Right atrium auricular region (tissue), 2 donors: Measurements from ENCODE around the gene NDRG3. TPM values are rescaled to one million over a fixed set of nuclear protein-coding genes. Genes with fewer than 3 reads are reported as not detected.

ENCODE experiments used
- DNase-seq: peaks from one replicate; pipeline ENCODE4 v3.0.0-alpha.2; 2019; ENCODE audit warnings: low spot score
- H3K27ac ChIP-seq, 2 donors: fragments of 200-600 bp; sonication (generic); 1 replicate in 1 of 2; 2 replicates in 1 of 2; pipeline ENCODE4 v1.5.1; 2016 to 2019
- H3K27me3 ChIP-seq, 2 donors: fragments of 200-600 bp; sonication (generic); one replicate each; pipeline versions ENCODE4 v1.5.1 to v1.6.0; 2017 to 2019
- H3K36me3 ChIP-seq: fragments of 200-600 bp; sonication (generic); one replicate; pipeline ENCODE4 v1.5.1; 2016
- H3K4me1 ChIP-seq, 2 donors: fragments of 200-600 bp; sonication (generic); one replicate each; pipeline versions ENCODE4 v1.5.1 to v1.6.0; 2017 to 2019
- H3K4me3 ChIP-seq, 2 donors: fragments of 200-600 bp; sonication (generic); 1 replicate in 1 of 2; 2 replicates in 1 of 2; pipeline ENCODE4 v1.5.1; 2017 to 2019; ENCODE audit warnings: mild to moderate bottlenecking in 1 of 2, moderate library complexity in 1 of 2
- H3K9me3 ChIP-seq, 2 donors: fragments of 200-600 bp; sonication (generic); one replicate each; pipeline ENCODE4 v1.5.1; 2019
- CTCF ChIP-seq, 2 donors: fragments of 200-600 bp; sonication (generic); IDR thresholded peaks; one replicate each; pipeline ENCODE4 v1.5.1; 2019; ENCODE audit warnings: antibody characterized with exemption in 2 of 2
- total RNA-seq, 2 donors: library from RNA; depleted of rRNA; stranded (reverse); fragments of >200 nt; gene quantifications; one replicate each; pipeline ENCODE4 v1.1.0, GENCODE V29; 2016

Gene NDRG3
- total RNA-seq, 2 donors from 2014 or later: 19.7 to 33.9 TPM

GRCh38 chr20:36624944-36625324 lies 121.0 kb downstream of the NDRG3 start:
- Histone ChIP-seq H3K9me3 (no peaks in the 10 kb centered on the region), H3K4me1 (peaks cover 0 to 14% of the 10 kb centered on the region in 2 donors), H3K36me3 (no peaks in the 10 kb centered on the region), H3K4me3 (no peak overlapping the region), H3K27me3 (no peaks in the 10 kb centered on the region), H3K27ac (peak overlapping the region; percentile 46 to 53)
- no peak for DNase-seq
- TF ChIP-seq CTCF (IDR thresholded peaks at IDR 0.05): no peak

- peak overlapping the region; percentile 46 to 53 for H3K27ac ChIP-seq
- DNase-seq: no peak
- H3K9me3 ChIP-seq: no peaks in the 10 kb centered on the region
- no peaks in the 10 kb centered on the region for H3K27me3 ChIP-seq
- H3K4me3 ChIP-seq: no peak overlapping the region
- TF ChIP-seq CTCF (IDR thresholded peaks at IDR 0.05): no peak
- no peaks in the 10 kb centered on the region for H3K36me3 ChIP-seq
- H3K4me1 ChIP-seq: peaks cover 0 to 14% of the 10 kb centered on the region in 2 donors
These were observed 121.6 kb downstream of the NDRG3 start for GRCh38 chr20:36624068-36624943.

GRCh38 chr20:36623444-36623843 lies 122.4 kb downstream of the NDRG3 start:
- DNase-seq: no peak
- peaks cover 0 to 14% of the 10 kb centered on the region in 2 donors for H3K4me1 ChIP-seq

GRCh38 chr20:36620917-36621316 lies 125.0 kb downstream of the NDRG3 start:
- H3K4me1 ChIP-seq: peaks cover 0 to 14% of the 10 kb centered on the region in 2 donors
- no peak for TF ChIP-seq CTCF (IDR thresholded peaks at IDR 0.05)
- no peaks in the 10 kb centered on the region for H3K9me3 ChIP-seq
- no peak overlapping the region for H3K27ac ChIP-seq
- DNase-seq: no peak
- H3K27me3 ChIP-seq: no peaks in the 10 kb centered on the region
- no peak overlapping the region for H3K4me3 ChIP-seq
- no peaks in the 10 kb centered on the region for H3K36me3 ChIP-seq

More at GRCh38 chr20:36623444-36623843, 122.4 kb downstream of the NDRG3 start:
- Histone ChIP-seq H3K4me3 (no peak overlapping the region), H3K36me3 (no peaks in the 10 kb centered on the region), H3K27me3 (no peaks in the 10 kb centered on the region), H3K9me3 (no peaks in the 10 kb centered on the region), H3K27ac (peak overlapping the region in 1 of 2 donors; percentile 2)
- TF ChIP-seq CTCF (IDR thresholded peaks at IDR 0.05): no peak

- Histone ChIP-seq H3K9me3 (no peaks in the 10 kb centered on the region), H3K4me3 (no peak overlapping the region), H3K27me3 (no peaks in the 10 kb centered on the region), H3K4me1 (no peaks in the 10 kb centered on the region), H3K36me3 (peaks cover 50% of the 10 kb centered on the region), H3K27ac (no peak overlapping the region)
- TF ChIP-seq CTCF (IDR thresholded peaks at IDR 0.05): no peak
- no peak for DNase-seq
These were observed 130.9 kb downstream of the NDRG3 start for GRCh38 chr20:36614781-36615557.
